ENCODE results near the gene C2orf69. TPM values are rescaled to one million over a fixed set of nuclear protein-coding genes. Genes with fewer than 3 reads are reported as not detected.

C2orf69 gene
- total and polyA plus RNA-seq, 2 of the 8 experiments (the other 6 are each of a cell fraction or from before 2014, with no cell fraction given) = 3.9 to 32.0 TPM

GRCh38 chr2:199933466-199933865, 22.4 kb downstream of the C2orf69 start:
- ChIA-PET POLR2A (ENCODE audit: partially characterized antibody) (interaction anchor here (0.6 to 2.0 kb wide), 3 partner anchors 9 to 974 kb away, joined by 3 to 7 read pairs (median 3); no protein-coding TSS in a partner anchor), CTCF (ENCODE audit: partially characterized antibody) (interaction anchor here (0.6 kb wide), 1 partner anchor 33 kb away, joined by 3 read pairs; no protein-coding TSS in a partner anchor)
- Histone ChIP-seq H3K4me1 (replicated peaks in 1 of 4; ENCODE audit: control insufficient read depth in 3 of 4, insufficient read depth in 4 of 4, low read length in 3 of 4) (peaks cover 0 to 3% (median 0%) of the 10 kb centered on the region in 4 experiments; a peak in 2 of 7 replicates), H3K36me3 (ENCODE audit: control insufficient read depth in 2 of 4, insufficient read depth in 4 of 4, low read length in 3 of 4) (peaks cover 2 to 71% (median 18%) of the 10 kb centered on the region in 4 experiments), H2BK15ac (ENCODE audit: low read length) (no peak overlapping the region), H3K18ac (ENCODE audit: extremely low read depth, low read length) (no peak overlapping the region), H2BK120ac (replicated peaks; ENCODE audit: low read depth, low read length) (no peak overlapping the region), H3K23me2 (ENCODE audit: low read depth, low read length) (no peaks in the 10 kb centered on the region; the same call in 1 of the 2 replicates), H3K4ac (replicated peaks; ENCODE audit: insufficient read length, low read depth, low read length) (no peak overlapping the region), H2BK20ac (ENCODE audit: low read length) (no peak overlapping the region), H3K79me1 (ENCODE audit: low read depth, low read length) (no peaks in the 10 kb centered on the region; the same call in 1 of the 2 replicates), H4K91ac (replicated peaks; ENCODE audit: insufficient read length, low read length) (no peak overlapping the region), H3K27me3 (replicated peaks in 1 of 4; ENCODE audit: control insufficient read depth in 3 of 4, extremely low read depth in 1 of 4, insufficient read depth in 3 of 4, low read length in 3 of 4) (no peaks in the 10 kb centered on the region), H3K56ac (replicated peaks; ENCODE audit: insufficient read length, low read depth, low read length) (no peak overlapping the region), H4K8ac (ENCODE audit: extremely low read depth, insufficient read depth, low read length) (no peak overlapping the region), H3K9me3 (ENCODE audit: insufficient read depth in 2 of 2, low read depth in 1 of 2, low read length in 1 of 2) (no peaks in the 10 kb centered on the region), H4K20me1 (replicated peaks in 1 of 2; ENCODE audit: control insufficient read depth in 1 of 2, insufficient read depth in 2 of 2, low read length in 2 of 2) (no peaks in the 10 kb centered on the region), H3K4me2 (ENCODE audit: insufficient read depth in 1 of 2, low read depth in 2 of 2, low read length in 2 of 2) (no peak overlapping the region), H2BK12ac (ENCODE audit: low read depth, low read length) (no peak overlapping the region), H4K5ac (ENCODE audit: insufficient read length, low read depth, low read length) (no peak overlapping the region), H3K14ac (ENCODE audit: insufficient read length) (no peak overlapping the region), H3K23ac (ENCODE audit: insufficient read length) (no peak overlapping the region), H3K79me2 (ENCODE audit: control insufficient read depth in 1 of 2, insufficient read depth in 2 of 2, low read length in 2 of 2) (no peaks in the 10 kb centered on the region; a peak in 1 of 4 replicates), H2BK5ac (ENCODE audit: low read depth, low read length) (no peak overlapping the region), H2AK5ac (ENCODE audit: low read depth, low read length) (no peak overlapping the region), H3K27ac (ENCODE audit: low read depth, low read length) (no peak overlapping the region), H3K4me3 (ENCODE audit: extremely low read depth in 1 of 4, insufficient read depth in 2 of 4, low read depth in 3 of 4, low read length in 4 of 4) (no peak overlapping the region), H3K9ac (replicated peaks in 1 of 4; ENCODE audit: extremely low read depth in 1 of 4, low read depth in 3 of 4, low read length in 3 of 4) (no peak overlapping the region), H2AFZ (ENCODE audit: low read length) (no peak overlapping the region)
- DNase-seq (ENCODE audit: low read depth in 1 of 2, low spot score in 2 of 2) = no peak
- no peak for FAIRE-seq
- WGBS, 2 experiments (ENCODE audit: extremely low coverage in 1 of 2, insufficient coverage in 1 of 2, insufficient read length in 1 of 2, insufficient replicate concordance in 2 of 2, low coverage in 1 of 2, low lambda C conversion rate in 2 of 2, missing lambda C conversion rate in 1 of 2) = 87% methylated on average over 3 of the region's 3 CpGs; no CpG with 5 or more reads in 1 of the 2 experiments
- no peak for TF ChIP-seq TCF12 (IDR thresholded peaks at IDR 0.05; ENCODE audit: low read depth, low read length)
- no peak for TF ChIP-seq EZH2 (IDR thresholded peaks at IDR 0.05; ENCODE audit: low read depth, low read length, severe bottlenecking)
- TF ChIP-seq SIRT6 (IDR thresholded peaks at IDR 0.05; ENCODE audit: low read length) = no peak
- no peak for TF ChIP-seq RXRA (IDR thresholded peaks at IDR 0.05; ENCODE audit: insufficient read depth, low read depth, low read length)
- no peak for TF ChIP-seq KDM1A (IDR thresholded peaks at IDR 0.05; ENCODE audit: borderline replicate concordance, low read length)
- TF ChIP-seq TEAD4 (IDR thresholded peaks at IDR 0.05; ENCODE audit: low read depth, low read length) = no peak
- no peak for TF ChIP-seq ZNF274 (IDR thresholded peaks at IDR 0.05; ENCODE audit: borderline replicate concordance, extremely low read depth, low read length)
- no peak for TF ChIP-seq CHD1 (IDR thresholded peaks at IDR 0.05; ENCODE audit: low read depth, low read length)
- no peak for TF ChIP-seq NANOG (IDR thresholded peaks at IDR 0.05; ENCODE audit: insufficient read depth, low read depth, low read length, poor library complexity, severe bottlenecking)
- no peak for TF ChIP-seq USF2 (IDR thresholded peaks at IDR 0.05; ENCODE audit: low read length)
- TF ChIP-seq BACH1 (IDR thresholded peaks at IDR 0.05; ENCODE audit: low read length) = no peak
- no peak for TF ChIP-seq CEBPB (IDR thresholded peaks at IDR 0.05; ENCODE audit: low read depth, low read length)
- TF ChIP-seq HDAC2 (IDR thresholded peaks at IDR 0.05; ENCODE audit: borderline replicate concordance in 1 of 2, low read depth in 2 of 2, low read length in 2 of 2) = no peak

Data from H1 (cell line).